Measurements from ENCODE around the gene TTC38. TPM values are rescaled to one million over a fixed set of nuclear protein-coding genes. Genes with fewer than 3 reads are reported as not detected.
"Not testable (repeated sequence)": the region's sequence is repeated elsewhere in the genome, so short reads cannot be mapped to it uniquely, and the experiment has no call there.

Gene TTC38
- total and polyA plus RNA-seq, 2 donors (not counting 3 experiments of a cell fraction or from before 2014, with no cell fraction given) = 31.6 to 39.7 TPM

DNA sequence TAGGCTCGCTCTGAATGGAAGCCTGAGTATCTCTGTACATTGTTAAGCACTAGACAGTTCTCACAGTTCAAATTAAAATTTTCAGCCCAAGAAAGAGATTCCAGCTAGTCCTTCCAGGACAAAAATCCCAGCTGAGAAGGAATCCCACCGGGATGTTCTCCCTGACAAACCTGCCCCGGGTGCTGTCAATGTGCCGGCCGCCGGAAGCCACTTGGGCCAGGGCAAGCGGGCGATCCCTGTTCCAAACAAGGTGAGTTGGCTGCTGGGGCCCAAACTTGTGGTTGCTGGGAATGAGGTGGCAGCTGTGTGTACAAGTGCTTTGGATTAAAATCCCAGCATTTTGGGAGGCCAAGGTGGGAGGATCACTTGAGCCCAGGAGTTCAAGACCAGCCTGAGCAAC, 44.2 kb downstream of the TTC38 start:
- DNase-seq (ENCODE audit: low read depth, low spot score) (no peak), FAIRE-seq (no peak)
- no peak for TF ChIP-seq GATA2 (IDR thresholded peaks at IDR 0.05; ENCODE audit: insufficient read depth, insufficient read length, low read depth, low read length)
- TF ChIP-seq, protein P1, sequence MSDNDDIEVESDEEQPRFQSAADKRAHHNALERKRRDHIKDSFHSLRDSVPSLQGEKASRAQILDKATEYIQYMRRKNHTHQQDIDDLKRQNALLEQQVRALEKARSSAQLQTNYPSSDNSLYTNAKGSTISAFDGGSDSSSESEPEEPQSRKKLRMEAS (IDR thresholded peaks at IDR 0.05; ENCODE audit: insufficient read depth, insufficient read length) = no peak
- no peak for TF ChIP-seq POLR2AphosphoS5 (IDR thresholded peaks at IDR 0.05; ENCODE audit: insufficient read depth, low read depth, low read length)
- no peak for TF ChIP-seq FOS (IDR thresholded peaks at IDR 0.05; ENCODE audit: borderline replicate concordance, insufficient read depth, low read length)
- no peak for TF ChIP-seq POLR2A (IDR thresholded peaks at IDR 0.05; ENCODE audit: low read depth, low read length)
- TF ChIP-seq, protein P2, sequence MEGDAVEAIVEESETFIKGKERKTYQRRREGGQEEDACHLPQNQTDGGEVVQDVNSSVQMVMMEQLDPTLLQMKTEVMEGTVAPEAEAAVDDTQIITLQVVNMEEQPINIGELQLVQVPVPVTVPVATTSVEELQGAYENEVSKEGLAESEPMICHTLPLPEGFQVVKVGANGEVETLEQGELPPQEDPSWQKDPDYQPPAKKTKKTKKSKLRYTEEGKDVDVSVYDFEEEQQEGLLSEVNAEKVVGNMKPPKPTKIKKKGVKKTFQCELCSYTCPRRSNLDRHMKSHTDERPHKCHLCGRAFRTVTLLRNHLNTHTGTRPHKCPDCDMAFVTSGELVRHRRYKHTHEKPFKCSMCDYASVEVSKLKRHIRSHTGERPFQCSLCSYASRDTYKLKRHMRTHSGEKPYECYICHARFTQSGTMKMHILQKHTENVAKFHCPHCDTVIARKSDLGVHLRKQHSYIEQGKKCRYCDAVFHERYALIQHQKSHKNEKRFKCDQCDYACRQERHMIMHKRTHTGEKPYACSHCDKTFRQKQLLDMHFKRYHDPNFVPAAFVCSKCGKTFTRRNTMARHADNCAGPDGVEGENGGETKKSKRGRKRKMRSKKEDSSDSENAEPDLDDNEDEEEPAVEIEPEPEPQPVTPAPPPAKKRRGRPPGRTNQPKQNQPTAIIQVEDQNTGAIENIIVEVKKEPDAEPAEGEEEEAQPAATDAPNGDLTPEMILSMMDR (IDR thresholded peaks at IDR 0.05; ENCODE audit: extremely low read depth in 1 of 2, insufficient read depth in 1 of 2, low read depth in 1 of 2, low read length in 2 of 2) = no peak
- no peak for TF ChIP-seq MYC (IDR thresholded peaks at IDR 0.05; ENCODE audit: low read depth, low read length)
- no peak for TF ChIP-seq EZH2 (IDR thresholded peaks at IDR 0.05; ENCODE audit: borderline replicate concordance, low read depth, low read length, severe bottlenecking)
- TF ChIP-seq JUN (IDR thresholded peaks at IDR 0.05; ENCODE audit: borderline replicate concordance, insufficient read depth, insufficient read length, low read depth) = no peak
- CTCF ChIA-PET = interaction anchor here (1.0 to 6.3 kb wide), 4 partner anchors 12 to 306 kb away, joined by 5 to 111 read pairs (median 5); no protein-coding TSS in a partner anchor
- no TSS peak for BruUV-seq (replicated peaks)
- Histone ChIP-seq H3K4me1 (ENCODE audit: control insufficient read depth, extremely low read depth, insufficient read depth, low read length) (no peaks in the 10 kb centered on the region), H4K20me1 (replicated peaks; ENCODE audit: control insufficient read depth, extremely low read depth, insufficient read depth, low read length) (no peaks in the 10 kb centered on the region), H3K9me1 (replicated peaks; ENCODE audit: control insufficient read depth, extremely low read depth, insufficient read depth, low read length) (no peaks in the 10 kb centered on the region), H3K79me2 (ENCODE audit: control insufficient read depth, insufficient read depth, low read length) (peaks cover 41% of the 10 kb centered on the region), H3K27ac (ENCODE audit: insufficient read depth, low read depth, low read length) (no peak overlapping the region), H3K4me3 (replicated peaks in 1 of 3; ENCODE audit: insufficient read depth in 1 of 3, low read depth in 1 of 3, low read length in 3 of 3) (no peak overlapping the region), H3K9ac (replicated peaks; ENCODE audit: extremely low read depth, insufficient read depth, low read length) (no peak overlapping the region), H3K27me3 (ENCODE audit: control insufficient read depth in 2 of 2, insufficient read depth in 2 of 2, low read length in 2 of 2) (no peaks in the 10 kb centered on the region), H3K4me2 (ENCODE audit: insufficient read depth, low read length) (no peak overlapping the region), H3K9me3 (replicated peaks; ENCODE audit: control insufficient read depth, insufficient read depth, low read length) (no peaks in the 10 kb centered on the region), H2AFZ (ENCODE audit: low read depth, low read length) (no peak overlapping the region), H3K36me3 (ENCODE audit: control insufficient read depth in 2 of 2, extremely low read depth in 1 of 2, insufficient read depth in 2 of 2, low read length in 2 of 2) (peaks cover 0 to 14% of the 10 kb centered on the region in 2 experiments)
- dilution Hi-C loops (cut with MboI; ENCODE audit: extremely low pct_ligation_motif_present, low sequenced_read_pairs) (no loop called here), intact Hi-C loops (cut with micrococcal nuclease) (no loop called here)
- POLR2A ChIA-PET = no interaction called here

DNA sequence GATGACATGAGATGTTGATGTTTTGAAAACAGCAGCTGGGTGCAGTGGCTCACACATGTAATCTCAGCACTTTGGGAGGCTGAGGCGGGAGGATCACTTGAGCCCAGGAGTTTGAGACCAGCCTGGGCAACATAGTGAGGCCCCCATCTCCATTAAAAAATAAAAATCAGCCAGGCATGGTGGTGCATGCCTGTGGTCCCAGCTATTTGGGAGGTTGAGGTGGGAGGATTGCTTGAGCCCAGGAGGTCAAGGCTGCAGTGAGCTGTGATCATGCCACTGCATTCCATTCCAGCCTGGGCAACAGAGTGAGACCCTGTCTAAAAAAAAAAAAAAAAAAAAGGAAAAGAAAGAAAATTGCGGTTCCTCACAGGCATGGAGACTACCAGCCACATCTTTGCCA, 45.0 kb downstream of the TTC38 start:
- FAIRE-seq; dilution Hi-C loops (cut with MboI; ENCODE audit: extremely low pct_ligation_motif_present, low sequenced_read_pairs); H3K27me3 ChIP-seq (ENCODE audit: control insufficient read depth in 2 of 2, insufficient read depth in 2 of 2, low read length in 2 of 2); H3K4me3 ChIP-seq (replicated peaks in 1 of 3; ENCODE audit: insufficient read depth in 1 of 3, low read depth in 1 of 3, low read length in 3 of 3); H2AFZ ChIP-seq (ENCODE audit: low read depth, low read length); H3K9me3 ChIP-seq (replicated peaks; ENCODE audit: control insufficient read depth, insufficient read depth, low read length); H3K4me2 ChIP-seq (ENCODE audit: insufficient read depth, low read length); H3K9me1 ChIP-seq (replicated peaks; ENCODE audit: control insufficient read depth, extremely low read depth, insufficient read depth, low read length); H4K20me1 ChIP-seq (replicated peaks; ENCODE audit: control insufficient read depth, extremely low read depth, insufficient read depth, low read length); H3K9ac ChIP-seq (replicated peaks; ENCODE audit: extremely low read depth, insufficient read depth, low read length); H3K27ac ChIP-seq (ENCODE audit: insufficient read depth, low read depth, low read length); intact Hi-C loops (cut with micrococcal nuclease); BruUV-seq (replicated peaks); DNase-seq (ENCODE audit: low read depth, low spot score); H3K4me1 ChIP-seq (ENCODE audit: control insufficient read depth, extremely low read depth, insufficient read depth, low read length); POLR2A ChIA-PET: not testable (repeated sequence)
- CTCF ChIA-PET = interaction anchor here (0.7 to 6.3 kb wide), 8 partner anchors 11 to 316 kb away, joined by 3 to 111 read pairs (median 4); partner anchors contain the start of genes TRMU and TTC38
- peaks cover 37% of the 10 kb centered on the region for H3K79me2 ChIP-seq (ENCODE audit: control insufficient read depth, insufficient read depth, low read length)
- peaks cover 2 to 16% of the 10 kb centered on the region in 2 experiments for H3K36me3 ChIP-seq (ENCODE audit: control insufficient read depth in 2 of 2, extremely low read depth in 1 of 2, insufficient read depth in 2 of 2, low read length in 2 of 2)

Data from endothelial cell of umbilical vein (primary cell).